LNCaP clone FGC (cell line): Measurements from ENCODE around the gene CFDP1.

ENCODE experiments used
- DNase-seq: peaks from one replicate; pipeline ENCODE4 v3.0.0-alpha.2; 2011; ENCODE audit warnings: low read depth
- H3K4me3 ChIP-seq: 2 replicates; pipeline ENCODE4 v1.5.1; 2011; ENCODE audit warnings: mild to moderate bottlenecking, low read depth, low read length, control low read depth
- CTCF ChIP-seq: IDR thresholded peaks from 2 replicates; pipeline ENCODE4 v1.5.1; 2012; ENCODE audit warnings: mild to moderate bottlenecking; ENCODE audit not compliant: control insufficient read depth, insufficient read depth; ENCODE audit errors: extremely low read depth

The CFDP1 gene

GRCh38 chr16:75345711-75346110 lies 87.6 kb downstream of the CFDP1 start:
- DNase-seq, result no peak
- no peak overlapping the region for H3K4me3 ChIP-seq
- TF ChIP-seq CTCF, result no peak

GRCh38 chr16:75343941-75344340 lies 89.4 kb downstream of the CFDP1 start:
- no peak for TF ChIP-seq CTCF

GRCh38 chr16:75343286-75343685 lies 90.0 kb downstream of the CFDP1 start:
- no peak for TF ChIP-seq CTCF
- no peak overlapping the region for H3K4me3 ChIP-seq

More at GRCh38 chr16:75343941-75344340, 89.4 kb downstream of the CFDP1 start:
- DNase-seq, result no peak
- H3K4me3 ChIP-seq, result no peak overlapping the region

GRCh38 chr16:75342308-75342811 lies 90.9 kb downstream of the CFDP1 start:
- H3K4me3 ChIP-seq, result no peak overlapping the region
- DNase-seq, result peak; percentile 60
- TF ChIP-seq CTCF, result no peak

More at GRCh38 chr16:75343286-75343685, 90.0 kb downstream of the CFDP1 start:
- DNase-seq, result no peak

GRCh38 chr16:75341564-75342307 lies 91.6 kb downstream of the CFDP1 start:
- no peak for TF ChIP-seq CTCF
- no peak for DNase-seq
- no peak overlapping the region for H3K4me3 ChIP-seq

- no peak for DNase-seq
- no peak overlapping the region for H3K4me3 ChIP-seq
- no peak for TF ChIP-seq CTCF
These were observed 92.4 kb downstream of the CFDP1 start for GRCh38 chr16:75340741-75341491.

GRCh38 chr16:75337430-75337829 lies 95.9 kb downstream of the CFDP1 start:
- no peak for TF ChIP-seq CTCF
- no peak overlapping the region for H3K4me3 ChIP-seq

More at GRCh38 chr16:75337430-75337829, 95.9 kb downstream of the CFDP1 start:
- DNase-seq, result no peak
